ENCODE results near the gene SGCD.

Gene SGCD

DNA sequence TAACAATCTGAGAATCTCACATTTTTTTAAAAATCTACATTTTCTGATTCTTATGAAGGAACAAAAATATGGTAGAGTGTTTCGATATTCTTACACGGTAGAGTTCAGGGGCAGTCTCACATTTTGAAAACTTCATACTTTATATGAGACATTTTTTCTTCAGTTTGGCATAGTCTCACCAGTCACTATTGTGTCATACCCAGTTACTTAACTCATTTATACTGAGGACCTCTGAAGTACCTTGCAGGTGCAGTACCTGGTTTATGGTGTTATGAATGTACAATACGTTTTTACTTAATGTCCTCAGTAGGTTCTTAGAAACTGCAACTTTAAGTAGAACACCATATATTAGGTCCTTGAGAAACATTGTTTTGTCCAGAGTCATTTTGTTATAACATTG, 196.6 kb downstream of the SGCD start:
- DNase-seq, result no peak

GRCh38 chr5:156526081-156526925, 199.3 kb downstream of the SGCD start:
- no peak for DNase-seq

GRCh38 chr5:156527611-156528010, 200.6 kb downstream of the SGCD start:
- DNase-seq, result no peak

GRCh38 chr5:156528673-156529072, 201.7 kb downstream of the SGCD start:
- no peak for DNase-seq

DNA sequence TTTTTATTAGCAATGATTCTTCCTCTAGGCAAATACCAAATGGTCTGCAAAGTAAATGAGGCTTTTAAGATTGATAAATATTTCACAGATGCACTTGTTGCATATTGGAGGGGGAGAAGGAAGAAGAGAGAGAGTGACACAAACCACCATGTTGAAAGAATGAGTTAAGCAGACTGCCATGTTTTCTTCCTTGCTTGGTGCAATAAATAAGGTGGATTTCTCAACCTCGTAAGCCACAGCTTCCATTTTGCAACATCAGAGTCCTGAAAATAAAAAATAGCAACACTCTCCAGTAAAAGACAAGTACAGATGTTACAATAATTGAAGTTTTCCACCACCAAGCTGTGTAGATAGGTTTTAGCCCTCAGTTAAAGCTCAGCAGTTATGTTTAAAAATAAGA, 202.9 kb downstream of the SGCD start:
- DNase-seq, result no peak

GRCh38 chr5:156531199-156531598, 204.2 kb downstream of the SGCD start:
- DNase-seq, result no peak

DNA sequence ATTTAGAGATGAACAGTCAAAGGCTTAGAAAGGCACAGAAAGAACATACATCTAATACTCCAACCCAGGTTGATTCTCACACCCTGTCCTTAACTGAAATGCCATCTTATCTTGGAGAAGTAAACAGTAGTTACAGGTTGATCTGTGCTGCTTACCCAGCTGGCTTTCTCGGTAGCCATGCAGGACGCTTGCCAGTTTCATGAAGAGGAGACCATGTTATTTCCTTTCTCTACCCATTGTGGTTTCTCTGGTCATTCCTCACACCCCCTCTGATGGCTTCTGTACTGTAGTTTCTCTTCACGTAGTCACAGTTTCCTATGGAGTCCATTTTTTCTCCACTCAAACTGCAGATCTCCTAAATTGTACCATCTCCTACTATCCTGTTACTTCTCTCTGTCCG, 206.0 kb downstream of the SGCD start:
- no peak for DNase-seq

- DNase-seq, result no peak
Measured at GRCh38 chr5:156534085-156534484, 207.1 kb downstream of the SGCD start.

DNA sequence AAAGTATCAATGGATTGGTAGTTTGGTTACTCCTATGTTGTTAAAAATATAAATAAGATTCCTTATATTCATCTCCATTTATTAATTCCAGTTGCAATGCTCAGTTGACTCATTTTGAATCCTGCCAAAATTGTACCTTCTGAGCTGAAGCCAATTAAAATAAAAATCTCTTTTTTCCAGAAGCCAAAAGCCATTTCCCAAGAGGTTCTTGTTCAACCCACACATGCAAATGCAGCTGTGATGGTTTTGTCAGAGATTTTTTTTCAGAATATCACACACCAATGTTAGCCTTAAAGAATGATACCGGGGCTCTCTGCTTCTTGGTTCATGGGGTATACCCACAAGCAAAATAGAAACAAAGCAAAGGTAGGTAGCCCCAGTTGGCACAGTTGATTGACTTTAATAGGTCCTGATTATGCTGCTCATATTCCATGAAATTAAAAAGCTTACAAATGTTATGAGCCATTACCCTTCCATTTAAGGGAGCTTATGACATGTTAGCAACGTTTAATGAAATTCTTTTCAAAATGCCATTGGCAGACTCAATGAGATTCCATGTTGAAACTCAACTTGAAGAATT, 208.0 kb downstream of the SGCD start:
- no peak for DNase-seq

DNA sequence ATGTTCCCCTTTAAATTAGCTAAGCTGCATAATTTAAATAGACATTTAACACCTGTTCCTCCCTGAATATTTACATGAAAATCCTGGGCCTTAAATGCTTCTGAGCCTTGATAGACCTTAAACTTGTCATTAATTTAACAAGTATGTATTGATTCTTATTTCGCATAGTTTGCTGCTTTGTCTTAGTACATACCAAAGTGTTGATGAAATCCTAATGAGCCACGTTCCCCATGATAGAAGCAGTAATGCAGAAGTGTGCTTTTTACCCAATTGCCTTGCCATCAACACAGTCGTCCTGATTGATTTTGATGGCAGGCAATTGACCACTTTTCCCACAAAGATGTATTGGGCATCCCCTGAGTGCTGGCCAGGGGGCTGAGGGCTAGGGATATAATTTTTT, 213.5 kb downstream of the SGCD start:
- DNase-seq, result no peak

DNA sequence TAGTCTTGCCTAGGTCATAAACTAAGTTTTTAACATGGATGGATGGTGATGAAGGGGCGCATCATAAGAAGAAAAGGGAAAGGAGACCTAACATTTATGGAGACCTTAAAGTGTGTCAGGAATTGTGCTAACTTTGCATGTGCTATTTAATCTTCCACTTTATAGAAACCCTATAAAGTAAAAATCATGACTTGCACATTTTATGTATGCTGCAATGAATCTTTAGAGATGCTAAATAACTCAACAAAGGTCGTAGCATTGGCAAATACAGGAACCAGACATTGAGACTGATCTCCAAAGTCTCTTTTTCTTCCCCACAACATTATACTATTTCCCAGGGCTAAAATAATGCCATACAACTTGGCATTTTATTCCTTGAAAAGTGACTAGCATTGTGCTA, 214.6 kb downstream of the SGCD start:
- DNase-seq, result no peak

- no peak for DNase-seq
Measured at GRCh38 chr5:156543348-156544145, 216.6 kb downstream of the SGCD start.

DNA sequence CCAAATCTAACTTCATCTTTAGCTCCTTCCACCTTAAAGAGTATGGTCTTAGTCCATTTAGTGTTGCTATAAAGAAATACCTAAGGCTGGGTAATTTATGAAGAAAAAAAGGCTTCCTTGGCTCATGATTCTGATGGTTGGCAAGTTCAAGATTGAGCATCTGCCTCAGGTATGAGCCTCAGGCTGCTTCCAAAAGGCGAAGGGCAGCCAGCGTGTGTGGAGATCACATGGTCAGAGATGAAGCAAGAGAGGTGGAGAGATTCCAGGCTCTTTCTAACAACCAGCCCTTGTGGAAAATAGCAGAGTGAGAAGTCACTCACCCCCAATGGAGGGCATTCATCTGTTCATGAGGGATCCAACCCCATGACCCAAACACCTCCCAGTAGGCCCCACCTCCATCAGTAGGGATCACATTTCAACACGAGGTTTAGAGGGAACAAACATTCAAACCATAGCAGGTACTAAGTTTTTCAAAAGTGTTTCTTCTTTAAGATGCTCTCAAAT, 225.9 kb downstream of the SGCD start:
- no peak for DNase-seq

DNA sequence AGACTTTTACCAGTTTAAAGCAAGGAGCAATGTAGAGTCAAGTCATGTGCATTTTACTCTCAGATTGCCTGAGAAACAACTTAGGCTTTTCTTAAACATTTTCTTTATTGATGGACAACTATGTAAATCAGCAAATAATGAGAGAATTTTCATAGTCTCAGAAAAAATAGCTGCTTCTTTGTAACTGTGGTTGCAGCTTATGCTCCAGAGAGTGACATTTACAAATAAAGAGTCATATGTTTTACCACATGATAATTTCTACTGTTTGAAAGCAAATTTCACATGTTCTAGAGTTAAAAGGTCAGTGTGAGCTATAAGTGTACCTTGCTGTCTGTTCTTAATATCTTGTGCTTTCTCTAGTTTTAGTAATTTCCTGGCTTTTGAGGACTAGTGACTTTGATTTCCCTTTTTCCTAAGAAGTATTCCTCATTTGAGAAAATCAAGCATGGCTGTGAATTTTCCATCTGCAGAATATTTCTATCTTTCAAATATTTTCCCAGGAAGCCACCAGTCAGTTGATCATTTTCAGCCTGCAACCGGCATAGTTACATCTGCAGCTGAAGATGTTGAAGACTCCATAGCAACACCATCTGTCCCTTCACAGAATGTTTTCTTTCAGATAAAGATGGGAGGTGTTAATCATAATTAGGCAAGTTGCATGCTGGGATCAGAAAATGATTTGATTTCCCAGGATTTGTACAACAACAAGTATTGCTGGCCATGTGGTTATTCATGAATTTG, 229.9 kb downstream of the SGCD start:
- no peak for DNase-seq

DNA sequence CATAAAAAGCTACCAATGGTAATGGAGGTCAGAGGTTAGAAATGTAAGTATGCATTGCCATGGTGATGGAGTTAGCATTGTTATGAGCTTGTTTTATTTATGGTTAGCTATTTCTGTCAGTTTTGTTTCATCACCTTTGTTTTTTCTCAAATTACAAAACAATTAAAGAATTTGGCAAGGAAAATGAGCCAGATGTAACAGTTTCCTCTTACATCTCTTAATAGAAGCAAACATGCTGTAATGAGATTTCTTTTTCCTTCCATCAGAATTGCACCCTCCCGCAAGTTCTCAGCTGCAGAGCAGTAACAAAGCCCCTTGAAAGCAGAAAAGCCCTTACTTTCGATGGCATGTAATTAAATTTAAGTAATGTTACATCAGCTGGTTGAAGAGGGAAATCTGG, 233.0 kb downstream of the SGCD start:
- DNase-seq, result no peak

DNA sequence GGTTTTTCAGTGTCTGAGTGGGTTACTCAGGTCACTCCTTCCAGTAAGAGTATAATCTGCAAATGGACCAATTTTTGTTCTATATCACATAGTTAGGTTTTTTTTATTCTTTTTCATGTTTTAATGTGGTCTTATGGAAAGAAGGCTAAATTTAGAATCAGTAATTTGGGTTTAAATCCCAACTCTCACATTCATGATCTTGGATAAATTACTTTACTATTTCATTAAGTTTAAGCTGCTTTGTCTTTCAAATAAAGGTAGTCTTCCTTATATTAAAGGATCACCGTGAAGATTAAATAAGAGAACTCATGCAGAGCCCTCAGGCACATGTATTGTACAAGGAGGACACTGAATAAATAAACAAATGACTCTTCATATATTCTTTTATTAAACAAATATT, 234.7 kb downstream of the SGCD start:
- no peak for DNase-seq

DNA sequence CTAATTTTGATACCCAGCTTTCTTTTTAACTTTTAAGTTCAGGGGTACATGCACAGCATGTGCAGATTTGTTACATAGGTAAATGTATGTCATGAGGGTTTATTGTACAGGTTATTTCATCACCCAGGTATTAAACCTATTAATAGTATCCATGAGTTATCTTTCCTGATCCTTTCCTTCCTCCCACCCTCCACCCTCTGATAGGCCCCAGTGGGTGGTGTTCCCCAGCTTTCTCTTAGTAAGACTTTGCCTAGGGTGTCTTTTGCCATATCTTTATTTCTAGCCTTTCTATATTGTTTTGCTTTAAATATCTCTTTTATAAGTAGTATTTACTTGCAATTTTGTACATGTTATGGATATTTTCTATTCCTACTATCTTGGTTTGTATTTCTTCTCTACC, 243.7 kb downstream of the SGCD start:
- no peak for DNase-seq

- no peak for DNase-seq
Measured at GRCh38 chr5:156581725-156582124, 254.8 kb downstream of the SGCD start.

- no peak for DNase-seq
Measured at GRCh38 chr5:156582193-156582598, 255.2 kb downstream of the SGCD start.

- DNase-seq, result no peak
Measured at GRCh38 chr5:156584871-156585270, 257.9 kb downstream of the SGCD start.

DNA sequence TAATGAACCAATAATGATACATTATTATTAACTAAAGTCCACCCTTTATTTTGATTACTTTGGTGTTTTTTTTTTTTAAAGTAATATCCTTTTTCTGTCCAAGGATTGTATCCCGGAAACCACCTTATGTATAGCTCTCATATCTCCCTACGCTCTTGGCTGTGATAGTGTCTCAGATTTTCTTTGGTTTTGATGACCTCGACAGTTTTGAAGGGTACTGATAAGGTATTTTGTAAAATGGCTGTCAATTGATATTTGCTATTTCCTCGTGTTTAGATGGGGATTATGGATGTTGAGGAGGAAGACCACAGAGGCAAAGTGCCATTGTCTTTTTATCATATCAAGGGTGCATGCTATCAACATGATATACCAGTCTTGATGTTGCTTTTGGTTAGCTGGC, 259.0 kb downstream of the SGCD start:
- DNase-seq, result no peak

GRCh38 chr5:156587012-156587411, 260.0 kb downstream of the SGCD start:
- DNase-seq, result no peak

DNA sequence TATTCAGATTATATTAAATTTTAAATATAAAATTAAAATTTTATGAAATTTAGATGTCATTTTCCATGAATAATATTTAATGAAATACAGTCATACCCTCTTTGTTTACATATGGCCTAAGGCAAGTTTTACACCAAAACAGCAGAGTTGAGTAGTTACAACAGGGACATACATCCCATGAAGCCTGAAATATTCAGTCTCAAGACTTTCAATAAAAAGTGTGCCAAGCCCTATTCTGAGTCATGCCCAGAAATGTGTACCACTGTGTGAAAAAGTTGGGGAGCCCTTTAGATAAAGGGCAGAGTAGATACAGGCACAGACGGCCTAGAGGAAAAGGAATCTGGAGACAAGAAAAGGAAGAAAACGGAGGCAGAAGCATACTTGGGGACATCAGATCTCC, 261.3 kb downstream of the SGCD start:
- DNase-seq, result no peak
